Activated T-cell treated with anti-CD3 and anti-CD28 coated beads, Interleukin-2, amount 50 U/mL, for 48 hours (primary cell): Measurements from ENCODE around the gene SF3A2.

Source experiments
- DNase-seq, 2 experiments: peaks; one replicate each; pipeline ENCODE4 v3.0.0-alpha.2; 2020

The SF3A2 gene

DNA sequence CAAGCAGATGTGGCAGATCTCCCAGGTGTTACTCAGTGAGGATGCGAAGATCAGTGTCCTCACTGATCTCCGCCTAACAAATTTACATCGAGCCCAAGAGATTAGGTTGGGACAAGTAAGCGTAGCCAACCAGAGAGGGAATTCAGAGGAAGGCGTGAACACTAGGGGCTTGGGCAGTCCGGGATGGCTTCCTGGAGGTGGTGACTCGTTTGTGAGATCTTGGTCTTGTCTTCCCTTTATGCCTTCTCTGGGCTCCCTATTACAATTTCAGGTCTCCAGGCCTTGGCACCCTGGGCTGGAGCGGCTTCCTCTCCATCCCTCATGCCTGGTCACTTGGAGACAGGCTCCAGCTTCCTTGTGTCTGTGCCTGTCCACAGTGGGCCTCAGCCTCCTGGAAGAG lies 6.2 kb downstream of the SF3A2 start:
- DNase-seq, result no peak

DNA sequence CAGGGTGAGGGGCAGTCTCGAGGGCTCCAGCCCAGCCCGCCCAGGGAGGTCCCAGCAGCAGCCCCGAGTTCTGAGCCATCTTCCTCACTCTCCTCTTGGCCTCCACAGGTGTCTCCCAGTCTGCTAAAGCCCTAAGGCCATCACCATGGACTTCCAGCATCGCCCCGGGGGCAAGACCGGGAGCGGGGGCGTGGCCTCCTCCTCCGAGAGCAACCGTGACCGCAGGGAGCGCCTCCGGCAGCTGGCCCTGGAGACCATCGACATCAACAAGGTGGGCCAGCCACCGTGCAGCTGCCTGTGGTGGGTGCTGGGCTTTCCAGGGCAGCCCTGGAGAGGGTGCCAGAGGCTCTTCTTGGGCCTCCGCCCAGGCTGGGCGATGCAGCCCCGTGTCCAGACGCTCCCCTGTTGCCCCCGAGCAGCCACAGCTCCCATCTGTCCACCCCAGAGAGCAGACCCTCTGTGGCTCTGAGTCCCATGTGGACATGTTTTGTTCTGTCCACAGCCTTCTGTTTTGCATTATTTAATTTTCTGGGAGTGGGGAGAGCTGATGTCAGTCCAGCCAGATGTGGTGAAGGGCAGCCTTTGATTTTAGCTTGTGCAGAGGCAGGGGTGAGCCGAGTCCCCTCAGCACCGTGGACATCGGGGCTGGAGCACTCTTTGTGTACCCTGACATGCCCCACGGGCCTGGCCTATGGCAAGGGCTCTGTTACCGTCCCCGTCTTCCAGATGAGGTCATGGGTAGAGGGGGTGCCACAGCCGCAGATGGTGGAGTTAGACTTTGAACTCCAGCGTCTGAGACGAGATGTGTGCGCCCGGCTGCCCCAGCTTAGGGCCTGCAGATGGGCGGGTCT lies 6.9 kb downstream of the SF3A2 start:
- DNase-seq, result no peak

DNA sequence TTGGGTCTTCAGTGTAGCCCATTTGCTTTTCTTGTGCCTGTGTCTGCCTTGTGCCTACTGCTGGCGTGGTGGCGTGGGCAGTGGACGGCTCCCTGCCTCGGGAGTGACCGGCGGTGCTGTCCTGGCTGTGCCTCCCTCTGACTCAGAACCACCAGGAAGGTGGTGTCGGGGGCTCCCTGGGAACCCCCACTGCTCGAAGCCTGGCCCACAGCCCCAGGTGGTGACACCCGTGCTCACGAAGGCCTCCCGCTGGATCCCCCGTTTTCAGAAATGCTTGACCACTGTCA lies 7.4 kb downstream of the SF3A2 start:
- no peak for DNase-seq

DNA sequence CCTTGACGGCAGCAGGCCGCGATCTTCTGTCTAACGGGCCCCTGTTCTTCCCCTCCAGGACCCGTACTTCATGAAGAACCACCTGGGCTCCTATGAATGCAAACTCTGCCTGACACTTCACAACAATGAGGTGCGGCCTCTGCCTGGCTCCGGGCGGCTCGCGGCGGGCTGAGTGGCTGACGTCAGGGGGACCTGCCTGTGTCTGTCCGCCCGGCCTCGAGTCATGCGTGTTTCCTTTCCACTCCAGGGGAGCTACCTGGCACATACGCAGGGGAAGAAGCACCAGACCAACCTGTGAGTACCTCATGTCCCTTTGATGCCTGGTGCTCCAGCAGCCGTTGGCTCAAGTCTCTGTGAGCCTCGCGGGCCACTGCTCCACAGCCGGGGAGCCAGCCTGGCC lies 7.9 kb downstream of the SF3A2 start:
- DNase-seq, result no peak

DNA sequence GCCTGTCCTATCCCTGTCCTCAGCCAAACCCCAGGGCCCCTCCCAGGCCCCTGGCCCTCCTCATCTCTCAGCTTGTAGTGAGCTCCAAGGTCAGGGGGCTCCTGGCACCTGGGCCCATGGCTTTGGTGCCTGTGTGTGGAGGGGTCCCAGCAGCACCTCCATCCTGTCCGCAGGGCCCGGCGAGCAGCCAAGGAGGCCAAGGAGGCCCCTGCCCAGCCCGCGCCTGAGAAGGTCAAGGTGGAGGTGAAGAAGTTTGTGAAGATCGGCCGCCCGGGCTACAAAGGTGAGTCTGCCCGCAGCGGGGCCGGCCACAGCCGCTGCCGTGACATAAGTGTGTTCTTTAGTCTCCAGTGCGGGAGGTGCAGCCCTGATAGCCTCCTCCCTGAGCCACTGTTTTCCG lies 8.6 kb downstream of the SF3A2 start:
- no peak for DNase-seq

DNA sequence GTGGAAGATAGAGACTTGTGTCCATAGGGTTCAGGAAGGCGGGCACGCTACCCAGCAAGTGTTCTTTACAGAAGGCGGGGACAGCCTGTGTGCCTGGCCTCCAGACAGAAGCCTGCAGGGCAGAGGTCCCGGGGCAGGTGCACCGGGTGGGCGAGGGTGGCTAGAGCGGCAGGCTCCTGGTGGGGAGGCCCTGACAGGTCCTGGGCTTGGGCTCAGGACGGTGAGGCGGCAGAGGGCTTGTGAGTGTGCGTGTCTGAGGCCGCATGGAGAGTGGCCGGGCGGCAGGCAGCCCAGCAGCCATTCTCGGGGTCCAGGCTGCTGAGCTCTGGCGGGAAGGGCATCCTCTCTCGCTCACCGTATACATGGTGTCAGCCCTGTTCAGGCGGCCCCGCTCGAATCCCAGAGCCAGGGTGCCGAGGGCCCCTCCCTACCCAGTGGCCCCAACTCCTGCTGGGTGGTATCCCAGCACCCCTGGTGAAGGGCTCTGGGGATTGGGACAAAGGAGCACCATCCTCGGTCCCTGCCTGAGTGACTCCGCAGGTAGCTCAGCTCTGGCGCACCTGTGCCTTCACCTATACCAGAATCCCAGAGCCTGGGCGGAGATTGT lies 9.5 kb downstream of the SF3A2 start:
- DNase-seq, result no peak

DNA sequence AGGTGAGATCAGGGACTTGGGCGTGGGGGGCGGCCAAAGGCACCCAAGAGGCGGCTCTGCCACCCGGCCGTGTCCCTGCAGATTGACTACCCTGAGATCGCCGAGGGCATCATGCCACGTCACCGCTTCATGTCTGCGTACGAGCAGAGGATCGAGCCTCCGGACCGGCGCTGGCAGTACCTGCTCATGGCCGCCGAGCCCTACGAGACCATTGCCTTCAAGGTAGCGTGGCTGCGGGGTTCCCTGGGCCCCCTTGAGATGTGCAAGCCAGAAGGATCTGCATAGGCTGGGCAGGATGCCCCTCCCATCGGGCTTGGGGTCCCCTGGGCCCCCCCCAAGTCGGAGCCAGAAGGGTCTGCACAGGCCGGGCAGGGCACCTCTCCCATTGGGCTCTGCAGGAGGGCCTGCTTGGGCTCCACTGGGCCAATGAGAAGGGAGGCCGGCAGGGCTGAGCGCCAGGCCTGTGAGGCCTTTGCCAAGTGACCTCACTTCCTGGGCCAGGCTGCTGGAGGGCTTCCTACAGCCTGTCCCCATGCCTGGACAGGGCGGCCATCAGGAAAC lies 10.3 kb downstream of the SF3A2 start:
- no peak for DNase-seq

DNA sequence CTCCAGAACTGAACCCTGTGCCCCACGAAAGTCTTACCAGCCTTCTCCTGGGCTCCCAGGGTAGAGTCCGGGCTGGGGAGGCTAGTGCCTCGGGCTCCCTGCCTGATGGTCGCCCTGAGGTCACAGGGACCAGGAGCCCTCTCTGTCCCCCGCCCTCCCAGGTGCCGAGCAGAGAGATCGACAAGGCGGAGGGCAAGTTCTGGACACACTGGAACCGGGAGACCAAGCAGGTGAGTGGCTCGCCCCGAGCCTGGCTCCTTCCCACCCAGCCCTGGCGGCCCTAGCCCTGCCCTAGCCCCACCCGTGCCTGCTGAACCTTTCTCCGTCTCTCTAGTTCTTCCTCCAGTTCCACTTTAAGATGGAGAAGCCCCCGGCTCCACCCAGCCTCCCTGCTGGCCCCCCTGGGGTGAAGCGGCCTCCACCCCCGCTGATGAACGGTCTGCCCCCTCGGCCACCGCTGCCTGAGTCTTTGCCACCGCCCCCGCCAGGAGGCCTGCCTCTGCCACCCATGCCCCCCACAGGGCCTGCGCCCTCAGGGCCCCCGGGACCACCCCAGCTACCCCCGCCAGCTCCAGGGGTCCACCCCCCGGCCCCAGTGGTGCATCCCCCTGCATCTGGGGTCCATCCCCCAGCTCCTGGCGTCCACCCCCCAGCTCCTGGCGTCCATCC lies 10.9 kb downstream of the SF3A2 start:
- DNase-seq, result no peak

DNA sequence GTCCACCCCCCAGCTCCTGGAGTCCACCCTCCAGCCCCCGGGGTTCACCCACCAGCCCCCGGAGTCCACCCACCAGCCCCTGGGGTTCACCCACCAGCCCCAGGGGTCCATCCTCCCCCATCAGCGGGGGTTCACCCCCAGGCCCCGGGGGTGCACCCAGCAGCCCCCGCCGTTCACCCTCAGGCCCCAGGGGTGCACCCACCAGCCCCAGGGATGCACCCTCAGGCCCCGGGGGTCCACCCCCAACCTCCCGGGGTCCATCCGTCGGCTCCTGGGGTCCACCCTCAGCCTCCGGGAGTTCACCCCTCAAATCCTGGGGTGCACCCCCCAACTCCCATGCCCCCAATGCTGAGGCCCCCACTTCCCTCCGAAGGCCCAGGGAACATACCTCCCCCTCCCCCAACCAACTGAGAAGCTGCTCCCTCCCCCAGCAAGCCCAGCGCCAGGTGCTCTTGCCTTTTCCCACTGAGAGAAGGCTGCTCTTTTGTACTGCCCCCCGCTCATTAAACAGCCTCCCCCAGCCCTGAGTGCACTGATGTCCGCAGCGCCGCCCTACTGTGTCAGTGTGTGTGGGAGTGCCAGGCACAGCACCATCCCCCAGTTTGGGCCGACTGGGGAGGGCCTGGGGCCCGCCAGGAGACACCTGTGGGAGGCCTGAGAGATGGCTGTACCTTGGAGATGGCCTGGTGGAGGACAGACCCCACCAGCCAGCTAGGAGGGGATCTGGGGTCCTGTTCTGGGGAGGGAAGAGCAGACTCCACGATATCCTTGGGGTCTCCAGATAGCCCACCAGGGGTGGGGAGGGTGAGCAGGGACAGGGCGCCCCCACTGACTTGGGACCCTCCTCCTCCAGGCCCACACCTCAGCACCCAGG lies 11.7 kb downstream of the SF3A2 start:
- no peak for DNase-seq

DNA sequence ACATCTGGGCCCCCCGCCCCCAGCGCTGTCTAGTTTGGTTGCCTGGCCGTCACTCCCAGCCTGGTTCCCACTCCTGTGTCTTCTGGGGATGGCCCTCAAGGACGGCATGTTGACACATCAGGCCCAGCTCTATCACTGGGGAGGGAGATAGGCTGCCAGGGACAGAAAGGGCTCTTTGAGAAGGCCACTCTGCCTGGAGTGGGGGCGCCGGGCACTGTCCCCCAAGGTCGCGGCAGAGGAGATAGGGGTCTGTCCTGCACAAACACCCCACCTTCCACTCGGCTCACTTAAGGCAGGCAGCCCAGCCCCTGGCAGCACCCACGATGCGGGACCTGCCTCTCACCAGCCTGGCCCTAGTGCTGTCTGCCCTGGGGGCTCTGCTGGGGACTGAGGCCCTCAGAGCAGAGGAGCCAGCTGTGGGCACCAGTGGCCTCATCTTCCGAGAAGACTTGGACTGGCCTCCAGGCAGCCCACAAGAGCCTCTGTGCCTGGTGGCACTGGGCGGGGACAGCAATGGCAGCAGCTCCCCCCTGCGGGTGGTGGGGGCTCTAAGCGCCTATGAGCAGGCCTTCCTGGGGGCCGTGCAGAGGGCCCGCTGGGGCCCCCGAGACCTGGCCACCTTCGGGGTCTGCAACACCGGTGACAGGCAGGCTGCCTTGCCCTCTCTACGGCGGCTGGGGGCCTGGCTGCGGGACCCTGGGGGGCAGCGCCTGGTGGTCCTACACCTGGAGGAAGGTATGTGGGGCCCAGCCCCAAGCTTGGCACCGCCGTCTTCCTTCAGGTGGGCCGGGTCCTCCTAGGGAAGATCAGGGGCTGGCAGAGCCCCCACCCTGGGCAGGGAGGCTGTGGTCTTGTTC lies 12.6 kb downstream of the SF3A2 start, which contains the start of gene AMH:
TSS of gene AMH (plus strand) at position 314 of the 857 bp plus-strand sequence. CDS start at position 324, 10 bp downstream.
- peak in 1 of 2 experiments; percentile 49 for DNase-seq

DNA sequence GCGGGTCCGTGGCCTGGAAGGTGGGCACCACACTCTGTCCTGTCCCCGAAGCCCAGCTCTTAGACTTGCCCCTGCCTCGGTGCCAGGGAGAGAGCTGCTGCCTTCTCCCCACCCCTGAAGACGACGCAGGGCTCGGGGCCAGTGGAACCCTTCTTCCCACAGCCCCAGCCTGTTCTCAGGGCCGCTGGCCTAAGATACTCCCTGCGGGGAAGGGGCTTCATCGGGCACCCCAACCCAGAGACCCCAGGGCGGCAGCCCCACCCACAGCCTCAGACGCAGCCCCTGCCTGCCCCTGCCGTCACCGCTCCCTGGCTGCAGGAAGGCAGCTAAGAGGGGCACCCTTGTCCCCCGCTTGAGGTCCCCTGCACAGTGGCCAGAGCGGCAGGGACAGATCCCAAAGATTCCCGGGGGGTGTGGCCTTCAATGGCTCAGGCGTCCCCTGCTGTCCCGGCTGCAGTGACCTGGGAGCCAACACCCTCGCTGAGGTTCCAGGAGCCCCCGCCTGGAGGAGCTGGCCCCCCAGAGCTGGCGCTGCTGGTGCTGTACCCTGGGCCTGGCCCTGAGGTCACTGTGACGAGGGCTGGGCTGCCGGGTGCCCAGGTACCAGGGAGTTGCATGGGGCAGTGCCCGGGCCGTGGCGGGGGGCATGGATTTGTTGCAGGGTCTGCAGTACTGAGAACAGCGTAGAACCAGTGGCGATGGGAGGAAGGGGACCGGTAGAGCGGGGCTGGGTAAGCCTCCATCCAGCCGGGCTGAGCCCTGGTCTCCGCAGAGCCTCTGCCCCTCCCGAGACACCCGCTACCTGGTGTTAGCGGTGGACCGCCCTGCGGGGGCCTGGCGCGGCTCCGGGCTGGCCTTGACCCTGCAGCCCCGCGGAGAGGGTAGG lies 13.5 kb downstream of the SF3A2 start:
- DNase-seq, result peak in 1 of 2 experiments; percentile 54

DNA sequence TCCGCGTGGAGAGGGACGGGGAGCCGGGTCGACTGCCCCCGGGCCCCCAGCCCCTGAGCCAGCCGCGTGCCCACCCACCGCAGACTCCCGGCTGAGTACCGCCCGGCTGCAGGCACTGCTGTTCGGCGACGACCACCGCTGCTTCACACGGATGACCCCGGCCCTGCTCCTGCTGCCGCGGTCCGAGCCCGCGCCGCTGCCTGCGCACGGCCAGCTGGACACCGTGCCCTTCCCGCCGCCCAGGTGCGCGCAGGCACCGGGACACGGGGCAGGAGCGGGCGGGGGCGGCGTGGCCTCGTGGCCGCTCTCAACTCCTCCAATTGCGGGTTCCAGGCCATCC lies 14.1 kb downstream of the SF3A2 start:
- DNase-seq, result no peak

DNA sequence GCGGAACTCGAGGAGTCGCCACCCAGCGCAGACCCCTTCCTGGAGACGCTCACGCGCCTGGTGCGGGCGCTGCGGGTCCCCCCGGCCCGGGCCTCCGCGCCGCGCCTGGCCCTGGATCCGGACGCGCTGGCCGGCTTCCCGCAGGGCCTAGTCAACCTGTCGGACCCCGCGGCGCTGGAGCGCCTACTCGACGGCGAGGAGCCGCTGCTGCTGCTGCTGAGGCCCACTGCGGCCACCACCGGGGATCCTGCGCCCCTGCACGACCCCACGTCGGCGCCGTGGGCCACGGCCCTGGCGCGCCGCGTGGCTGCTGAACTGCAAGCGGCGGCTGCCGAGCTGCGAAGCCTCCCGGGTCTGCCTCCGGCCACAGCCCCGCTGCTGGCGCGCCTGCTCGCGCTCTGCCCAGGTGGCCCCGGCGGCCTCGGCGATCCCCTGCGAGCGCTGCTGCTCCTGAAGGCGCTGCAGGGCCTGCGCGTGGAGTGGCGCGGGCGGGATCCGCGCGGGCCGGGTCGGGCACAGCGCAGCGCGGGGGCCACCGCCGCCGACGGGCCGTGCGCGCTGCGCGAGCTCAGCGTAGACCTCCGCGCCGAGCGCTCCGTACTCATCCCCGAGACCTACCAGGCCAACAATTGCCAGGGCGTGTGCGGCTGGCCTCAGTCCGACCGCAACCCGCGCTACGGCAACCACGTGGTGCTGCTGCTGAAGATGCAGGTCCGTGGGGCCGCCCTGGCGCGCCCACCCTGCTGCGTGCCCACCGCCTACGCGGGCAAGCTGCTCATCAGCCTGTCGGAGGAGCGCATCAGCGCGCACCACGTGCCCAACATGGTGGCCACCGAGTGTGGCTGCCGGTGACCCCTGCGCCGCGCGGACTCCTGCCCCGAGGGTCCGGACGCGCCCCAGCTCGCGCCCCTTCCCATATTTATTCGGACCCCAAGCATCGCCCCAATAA lies 14.8 kb downstream of the SF3A2 start:
- DNase-seq, result peak in 1 of 2 experiments; percentile 63

DNA sequence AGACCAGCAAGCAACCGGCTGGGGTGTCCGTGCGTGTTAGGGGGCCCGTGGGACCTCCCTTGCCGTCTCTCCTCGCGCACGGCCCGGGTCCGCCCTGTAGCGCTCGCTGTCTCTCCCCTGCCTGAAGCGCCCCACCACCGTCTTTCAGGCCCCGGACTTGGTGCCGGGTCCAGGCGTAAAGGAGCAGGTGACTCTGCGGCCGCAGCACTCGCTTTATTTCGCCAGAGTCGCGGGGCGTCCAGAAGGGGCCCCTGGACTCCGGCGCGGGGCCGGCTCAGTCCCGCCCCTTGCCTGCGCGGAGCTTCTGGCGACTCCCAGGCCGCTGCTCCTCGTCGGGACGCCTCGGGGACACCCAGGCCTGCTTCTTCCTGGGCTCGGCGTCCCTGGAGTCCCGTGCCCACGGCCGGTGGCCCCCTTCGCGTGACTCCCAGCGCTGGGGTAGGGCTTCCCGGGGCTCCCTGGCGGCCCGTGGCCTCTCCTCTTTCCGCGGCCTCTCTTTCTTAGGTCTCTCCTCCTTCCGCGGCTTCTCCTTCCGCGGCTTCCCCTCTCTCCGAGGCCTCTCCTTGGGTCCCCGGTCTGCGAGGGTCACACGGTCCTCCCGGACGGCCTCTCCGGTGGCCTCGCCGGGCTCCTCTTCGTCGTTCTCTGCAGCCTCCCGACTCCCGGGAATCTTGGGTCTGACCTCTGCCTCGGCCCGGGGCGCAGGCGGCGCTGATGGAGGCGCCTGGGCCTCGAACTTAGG lies 15.6 kb downstream of the SF3A2 start:
- peak; percentile 60 for DNase-seq

DNA sequence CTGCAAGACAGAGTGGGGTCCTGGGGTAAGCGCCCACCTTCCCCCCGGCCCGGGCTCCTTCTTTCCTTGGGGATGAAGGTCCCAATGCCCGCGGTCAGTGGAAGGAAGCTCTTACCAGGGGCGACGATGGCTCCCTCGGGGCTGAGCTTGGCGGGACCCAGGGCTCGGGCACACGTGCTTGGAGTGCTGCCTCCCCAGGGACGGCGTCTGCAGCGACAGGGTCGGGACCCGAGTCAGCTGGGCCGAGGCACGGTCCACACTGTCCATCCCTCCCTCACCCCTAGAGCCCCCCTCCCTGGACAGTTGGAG lies 16.1 kb downstream of the SF3A2 start:
- peak in 1 of 2 experiments; percentile 53 for DNase-seq

DNA sequence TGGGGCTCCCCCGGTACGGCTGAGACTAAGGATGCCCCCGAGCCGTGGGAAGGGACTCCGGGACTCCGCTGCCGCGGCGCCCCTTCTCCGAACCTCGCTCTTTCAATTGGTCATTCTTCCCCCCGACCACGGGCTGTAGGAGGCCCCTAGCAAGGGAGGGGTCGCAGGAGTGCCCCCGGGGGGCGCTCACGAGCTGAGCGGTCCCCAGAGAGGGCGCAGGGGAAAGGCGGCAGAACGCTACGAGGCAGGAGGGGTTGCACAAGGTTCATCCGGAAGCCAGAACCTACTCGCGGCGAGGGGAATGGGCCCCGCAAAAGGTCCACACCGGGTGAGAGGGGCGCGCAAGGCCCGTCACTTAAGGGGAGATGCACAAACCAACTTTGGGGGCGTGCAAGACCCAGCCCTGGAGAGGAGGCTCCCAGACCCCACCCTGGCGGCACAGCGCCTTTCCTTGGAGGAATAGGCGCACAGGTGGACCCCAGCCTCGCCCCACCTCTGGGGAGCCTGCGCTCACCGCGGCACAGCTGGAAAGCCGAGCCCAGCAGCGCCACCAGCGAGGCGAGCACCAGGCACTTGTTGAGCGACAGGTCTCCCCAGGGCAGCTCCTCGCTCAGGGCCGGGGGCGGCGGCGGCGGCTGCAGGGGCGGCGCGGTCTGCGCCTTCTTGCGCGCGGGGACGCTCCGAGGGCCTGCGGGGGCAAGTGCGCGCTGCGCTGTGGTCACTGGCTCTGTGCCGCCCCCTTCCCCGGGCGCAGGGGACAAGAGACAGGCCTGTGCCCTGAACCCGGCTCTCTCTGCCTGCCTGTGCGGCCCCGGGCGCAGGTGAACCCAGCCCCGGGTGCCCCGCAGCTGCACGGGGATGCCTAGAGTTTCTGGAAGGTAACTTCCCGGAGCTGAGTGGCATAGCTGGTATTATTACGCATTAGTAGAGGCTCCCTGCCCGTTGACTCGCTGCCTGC lies 16.8 kb downstream of the SF3A2 start:
- peak; percentile 65 to 70 for DNase-seq

DNA sequence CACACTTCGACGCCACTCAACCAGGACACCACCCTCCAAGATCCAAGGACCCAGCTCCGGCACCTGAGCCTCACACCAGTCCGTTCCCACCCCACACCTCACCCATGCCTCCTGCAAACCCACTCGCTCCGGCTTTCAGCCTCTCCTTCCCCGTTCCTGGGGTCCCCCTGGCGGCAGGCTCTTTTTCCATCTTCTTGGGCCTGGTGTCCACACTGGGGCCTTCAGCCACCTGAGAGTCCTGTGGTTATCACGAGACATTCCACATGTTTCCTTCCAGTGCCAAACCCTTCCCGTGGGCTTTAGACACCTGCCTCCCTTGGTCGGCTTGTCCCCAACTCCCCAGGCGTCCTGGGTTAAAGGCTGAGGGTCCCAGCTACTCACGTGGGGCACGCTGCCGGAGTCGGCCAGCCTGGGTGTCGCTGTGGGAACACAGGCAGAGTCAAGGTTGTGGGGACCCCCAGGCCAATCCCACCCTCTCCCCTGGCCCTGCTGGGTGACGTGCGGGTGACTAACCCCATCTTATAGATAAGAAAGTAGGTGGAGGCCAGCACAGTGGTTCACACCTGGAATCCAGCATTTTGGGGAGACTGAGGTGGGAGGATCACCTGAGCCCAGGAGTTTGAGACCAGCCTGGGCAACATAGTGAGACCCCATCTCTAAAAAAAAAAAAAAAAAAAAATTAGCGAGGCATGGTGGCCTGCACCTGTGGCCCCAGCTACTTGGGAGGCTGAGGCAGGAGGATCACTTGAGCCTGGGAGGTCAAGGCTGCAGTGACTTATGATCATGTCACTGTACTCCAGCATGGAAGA lies 17.6 kb downstream of the SF3A2 start:
- DNase-seq, result no peak
